Activated naive CD4-positive, alpha-beta T cell treated with anti-CD3 and anti-CD28 coated beads, Interleukin-2, amount 50 U/mL, for 72 hours (primary cell): ENCODE measurements around the gene GSK3A. TPM values are rescaled to one million over a fixed set of nuclear protein-coding genes. Genes with fewer than 3 reads are reported as not detected.
A peak's percentile ranks its signal among the peaks of the same experiment; 100 is the strongest.

ENCODE experiments used
- ATAC-seq, 2 donors: fragments of 150-1000 bp; cut with Tn5 transposase; 2 replicates each; pipeline ENCODE4 v1.10.0; 2021; ENCODE audit warnings: mild to moderate bottlenecking in 2 of 2, moderate library complexity in 2 of 2
- DNase-seq, 2 donors: peaks; one replicate each; pipeline ENCODE4 v3.0.0; 2021 to 2022; ENCODE audit warnings: low spot score in 2 of 2
- H3K27ac Mint-ChIP-seq, 2 donors: one replicate each; pipeline ENCODE4 v1.8.0; 2022; ENCODE audit warnings: mild to moderate bottlenecking in 2 of 2, mixed read lengths in 2 of 2
- H3K36me3 Mint-ChIP-seq, 2 donors: one replicate each; pipeline ENCODE4 v1.8.0; 2022; ENCODE audit warnings: mixed read lengths in 2 of 2
- H3K9me3 Mint-ChIP-seq, 2 donors: one replicate each; pipeline ENCODE4 v1.8.0; 2022; ENCODE audit warnings: mixed read lengths in 2 of 2
- total RNA-seq, 2 donors: library from RNA; stranded (reverse); gene quantifications; one replicate each; pipeline ENCODE4 v1.2.3, GENCODE V29; 2022

The GSK3A gene
- total RNA-seq: 10 to 100 TPM; 38.1 to 39.5 TPM

DNA sequence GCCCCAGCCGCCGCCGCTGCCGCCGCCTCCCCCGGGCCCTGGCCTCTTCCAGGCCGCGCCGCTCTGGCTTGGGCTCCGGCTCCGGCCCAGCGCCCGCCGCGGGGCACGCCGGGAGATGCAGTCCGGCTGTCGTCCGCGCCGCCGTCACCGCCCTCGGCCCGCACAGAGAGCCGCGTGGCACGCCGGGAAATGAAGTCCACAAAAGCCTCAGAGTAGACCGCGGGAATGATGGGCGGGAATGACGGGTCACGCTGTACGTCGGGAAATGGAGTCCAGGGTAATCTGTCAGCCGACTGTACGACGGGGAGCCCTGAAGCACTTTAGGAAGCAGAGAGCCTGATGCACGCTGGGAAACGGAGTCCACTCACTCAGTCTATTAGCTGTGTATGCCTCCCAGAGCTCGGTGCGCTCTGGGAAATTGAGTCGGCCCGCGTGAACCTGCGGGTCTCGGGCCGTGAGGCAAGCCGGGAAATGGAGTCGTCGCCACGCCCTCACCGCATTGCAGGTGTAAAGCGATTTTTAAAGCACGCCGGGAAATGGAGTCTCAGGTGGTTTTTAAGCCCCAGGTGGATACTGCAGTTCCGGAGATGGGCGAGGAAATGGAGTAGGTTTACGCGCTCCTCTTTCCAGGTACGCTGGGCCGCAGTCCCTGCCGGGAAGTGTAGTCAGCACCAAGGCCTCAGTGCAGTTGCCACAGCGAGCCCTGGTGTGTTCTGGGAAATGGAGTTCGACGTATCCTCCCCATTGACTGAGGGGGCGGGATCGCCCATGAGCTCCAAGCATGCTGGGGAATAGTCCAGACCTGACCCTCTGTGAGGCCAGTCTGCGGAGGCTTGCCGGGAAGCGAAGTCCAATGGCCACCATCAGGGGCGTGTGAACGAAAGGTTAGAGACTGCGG is at the start of gene GSK3A:
Gene GSK3A (minus strand): TSS at position 91 of the 898 bp plus-strand sequence. CDS start 137 bp downstream, outside the sequence.
- Mint-ChIP-seq H3K27ac (peak within 1 kb of the TSS; percentile 93 to 99), H3K36me3 (peaks cover 15 to 27% of the 10 kb centered on the region in 2 donors), H3K9me3 (no peaks in the 10 kb centered on the region)
- DNase-seq (peak; percentile 93 to 94), ATAC-seq (peak; percentile 75 to 82)

GRCh38 chr19:42291435-42291810 is 49.0 kb upstream of the GSK3A start:
- H3K36me3 Mint-ChIP-seq: peaks cover 0 to 5% of the 10 kb centered on the region in 2 donors
- DNase-seq: no peak

DNA sequence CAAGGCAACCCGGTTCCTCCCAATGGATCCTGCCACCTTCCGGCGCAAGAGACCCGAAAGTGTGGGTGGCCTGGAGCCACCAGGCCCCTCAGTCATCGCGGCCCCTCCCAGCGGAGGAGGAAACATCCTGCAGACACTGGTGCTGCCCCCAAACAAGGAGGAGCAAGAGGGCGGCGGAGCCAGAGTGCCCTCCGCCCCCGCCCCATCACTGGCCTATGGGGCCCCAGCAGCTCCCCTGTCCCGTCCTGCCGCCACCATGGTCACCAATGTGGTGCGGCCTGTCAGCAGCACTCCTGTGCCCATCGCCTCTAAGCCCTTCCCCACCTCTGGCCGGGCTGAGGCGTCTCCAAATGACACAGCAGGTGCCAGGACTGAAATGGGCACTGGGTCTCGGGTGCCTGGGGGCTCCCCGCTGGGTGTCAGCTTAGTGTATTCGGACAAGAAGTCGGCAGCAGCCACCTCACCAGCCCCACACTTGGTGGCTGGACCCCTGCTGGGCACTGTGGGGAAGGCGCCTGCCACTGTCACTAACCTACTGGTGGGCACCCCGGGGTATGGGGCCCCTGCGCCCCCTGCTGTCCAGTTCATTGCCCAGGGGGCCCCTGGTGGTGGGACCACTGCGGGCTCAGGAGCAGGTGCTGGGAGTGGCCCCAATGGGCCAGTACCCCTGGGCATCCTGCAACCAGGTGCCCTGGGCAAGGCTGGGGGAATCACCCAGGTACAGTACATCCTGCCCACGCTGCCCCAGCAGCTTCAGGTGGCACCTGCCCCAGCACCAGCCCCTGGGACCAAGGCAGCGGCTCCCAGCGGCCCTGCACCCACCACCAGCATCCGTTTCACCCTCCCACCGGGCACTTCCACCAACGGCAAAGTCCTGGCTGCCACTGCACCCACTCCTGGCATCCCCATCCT is 48.4 kb upstream of the GSK3A start:
- H3K9me3 Mint-ChIP-seq: no peaks in the 10 kb centered on the region
- DNase-seq (peak in 1 of 2 donors; percentile 59), ATAC-seq (peak; percentile 27 to 74)
- H3K27ac Mint-ChIP-seq: peak overlapping the region in 1 of 2 donors; percentile 4
- peaks cover 0 to 5% of the 10 kb centered on the region in 2 donors for H3K36me3 Mint-ChIP-seq

More at GRCh38 chr19:42291435-42291810, 49.0 kb upstream of the GSK3A start:
- H3K27ac Mint-ChIP-seq: peak overlapping the region in 1 of 2 donors; percentile 4
- H3K9me3 Mint-ChIP-seq: no peaks in the 10 kb centered on the region
- ATAC-seq: no peak

DNA sequence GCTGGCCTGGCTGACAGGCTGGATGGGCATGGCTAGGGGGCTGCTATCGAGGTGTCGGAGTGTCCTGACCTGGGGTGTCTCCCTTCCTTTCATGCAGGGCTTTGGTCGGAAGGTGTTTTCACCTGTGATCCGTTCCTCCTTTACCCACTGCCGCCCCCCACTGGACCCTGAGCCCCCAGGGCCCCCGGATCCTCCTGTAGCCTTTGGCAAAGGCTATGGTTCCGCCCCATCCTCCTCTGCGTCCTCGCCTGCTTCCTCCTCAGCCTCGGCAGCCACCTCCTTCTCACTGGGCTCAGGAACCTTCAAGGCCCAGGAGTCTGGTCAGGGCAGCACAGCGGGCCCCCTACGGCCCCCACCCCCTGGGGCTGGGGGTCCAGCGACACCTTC is 47.7 kb upstream of the GSK3A start:
- peaks cover under 1 to 5% of the 10 kb centered on the region in 2 donors for H3K36me3 Mint-ChIP-seq
- ATAC-seq: no peak

GRCh38 chr19:42289556-42290041 is 47.2 kb upstream of the GSK3A start:
- Mint-ChIP-seq H3K36me3 (peaks cover 5% of the 10 kb centered on the region in 2 donors), H3K9me3 (no peaks in the 10 kb centered on the region), H3K27ac (no peak overlapping the region)
- no peak for DNase-seq
- no peak for ATAC-seq

More for the DNA sequence above, 47.7 kb upstream of the GSK3A start:
- no peaks in the 10 kb centered on the region for H3K9me3 Mint-ChIP-seq
- no peak for DNase-seq
- no peak overlapping the region for H3K27ac Mint-ChIP-seq

GRCh38 chr19:42288881-42289555 is 46.6 kb upstream of the GSK3A start:
- Mint-ChIP-seq H3K27ac (no peak overlapping the region), H3K9me3 (no peaks in the 10 kb centered on the region), H3K36me3 (peaks cover 5% of the 10 kb centered on the region in 2 donors)
- DNase-seq (no peak), ATAC-seq (no peak)

DNA sequence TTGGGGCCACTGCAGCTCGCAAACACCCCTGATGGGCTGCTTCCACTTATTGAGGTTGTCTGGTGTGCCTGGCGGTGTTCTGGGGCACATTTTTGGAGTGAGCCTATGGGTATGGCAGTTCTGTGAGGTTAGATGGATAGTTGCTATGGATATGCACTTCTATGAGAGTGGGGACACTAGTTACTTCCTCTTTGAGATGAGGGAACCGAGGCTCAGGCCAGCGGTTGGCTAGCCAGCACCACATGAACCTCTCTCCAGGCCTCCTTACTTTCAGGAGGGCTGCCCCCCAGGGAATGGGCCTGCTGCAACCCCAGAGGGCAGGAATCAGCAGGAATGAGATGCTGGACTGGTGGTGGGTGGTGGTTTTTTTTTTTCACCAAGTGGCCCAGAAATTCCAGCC is 46.0 kb upstream of the GSK3A start:
- Mint-ChIP-seq H3K27ac (no peak overlapping the region), H3K9me3 (no peaks in the 10 kb centered on the region)

DNA sequence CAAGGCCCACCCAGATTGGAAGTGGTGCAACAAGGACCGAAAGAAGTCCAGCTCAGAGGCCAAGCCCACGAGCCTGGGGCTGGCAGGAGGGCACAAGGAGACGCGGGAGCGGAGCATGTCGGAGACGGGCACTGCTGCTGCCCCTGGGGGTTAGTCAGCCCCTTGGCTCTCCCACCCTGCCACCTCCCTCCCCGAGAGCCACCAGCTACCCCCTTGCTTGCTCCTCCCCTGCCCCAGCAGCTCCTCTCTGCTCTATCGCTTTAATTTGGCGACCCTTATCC is 45.4 kb upstream of the GSK3A start:
- Mint-ChIP-seq H3K9me3 (no peaks in the 10 kb centered on the region), H3K27ac (no peak overlapping the region), H3K36me3 (peaks cover 0 to 5% of the 10 kb centered on the region in 2 donors)
- ATAC-seq: no peak
- no peak for DNase-seq

More for the DNA sequence above, 46.0 kb upstream of the GSK3A start:
- H3K36me3 Mint-ChIP-seq: peaks cover 3 to 5% of the 10 kb centered on the region in 2 donors
- DNase-seq (no peak), ATAC-seq (no peak)

DNA sequence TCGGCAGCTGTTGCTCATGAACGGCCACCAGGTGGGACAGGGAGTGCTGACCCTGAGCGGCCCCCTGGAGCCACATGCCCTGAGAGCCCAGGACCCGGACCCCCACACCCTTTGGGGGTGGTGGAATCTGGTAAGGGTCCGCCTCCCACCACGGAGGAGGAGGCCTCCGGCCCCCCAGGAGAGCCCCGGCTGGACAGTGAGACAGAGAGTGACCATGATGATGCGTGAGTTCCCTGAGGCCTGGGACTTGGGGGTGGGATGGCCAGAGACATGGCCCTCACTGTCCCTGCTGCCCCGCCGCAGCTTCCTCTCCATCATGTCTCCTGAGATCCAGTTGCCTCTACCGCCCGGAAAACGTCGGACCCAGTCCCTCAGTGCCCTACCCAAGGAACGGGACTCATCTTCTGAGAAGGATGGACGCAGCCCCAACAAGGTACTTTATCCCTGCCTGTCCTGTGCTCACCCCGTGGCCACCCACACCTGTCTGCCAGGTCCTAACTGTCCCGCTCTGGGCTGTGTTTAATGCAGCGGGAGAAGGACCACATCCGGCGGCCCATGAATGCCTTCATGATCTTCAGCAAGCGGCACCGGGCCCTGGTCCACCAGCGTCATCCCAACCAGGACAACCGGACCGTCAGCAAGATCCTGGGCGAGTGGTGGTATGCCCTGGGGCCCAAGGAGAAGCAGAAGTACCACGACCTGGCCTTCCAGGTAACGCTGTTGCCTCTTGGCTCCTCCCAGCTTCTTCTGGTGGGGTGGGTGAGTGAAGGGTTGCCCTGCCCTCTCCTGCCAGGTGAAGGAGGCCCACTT is 44.8 kb upstream of the GSK3A start:
- DNase-seq (no peak), ATAC-seq (no peak)
- no peak overlapping the region for H3K27ac Mint-ChIP-seq
- peaks cover 0 to 5% of the 10 kb centered on the region in 2 donors for H3K36me3 Mint-ChIP-seq
- no peaks in the 10 kb centered on the region for H3K9me3 Mint-ChIP-seq

GRCh38 chr19:42286349-42287016 is 44.1 kb upstream of the GSK3A start:
- no peak for DNase-seq
- H3K9me3 Mint-ChIP-seq: no peaks in the 10 kb centered on the region
- peaks cover 0 to 5% of the 10 kb centered on the region in 2 donors for H3K36me3 Mint-ChIP-seq
- peak overlapping the region; percentile 33 to 88 for H3K27ac Mint-ChIP-seq
- no peak for ATAC-seq

DNA sequence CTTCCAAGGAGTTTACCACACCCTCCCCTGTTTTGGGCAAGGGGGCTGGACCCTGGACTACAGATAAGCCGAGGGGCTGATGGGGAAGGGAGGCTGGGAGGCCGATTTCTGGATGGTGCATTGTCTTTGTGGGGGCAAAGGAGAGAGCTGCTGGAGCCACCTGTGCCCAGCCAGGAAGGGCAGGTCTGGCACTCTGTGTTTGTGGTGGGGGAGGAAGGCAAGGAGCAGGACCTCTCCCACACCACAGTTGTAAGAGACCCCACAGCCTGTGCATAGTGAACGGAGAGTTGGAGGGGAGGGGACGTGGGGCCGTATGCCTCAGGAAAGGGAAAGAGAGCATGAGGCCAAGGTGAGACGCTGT is 43.6 kb upstream of the GSK3A start:
- Mint-ChIP-seq H3K27ac (peak overlapping the region; percentile 33 to 88), H3K9me3 (no peaks in the 10 kb centered on the region), H3K36me3 (peaks cover 0 to 5% of the 10 kb centered on the region in 2 donors)
- ATAC-seq: no peak
- DNase-seq: no peak

GRCh38 chr19:42285541-42285941 is 43.1 kb upstream of the GSK3A start:
- DNase-seq (no peak), ATAC-seq (no peak)
- H3K9me3 Mint-ChIP-seq: no peaks in the 10 kb centered on the region
- peak overlapping the region; percentile 83 to 86 for H3K27ac Mint-ChIP-seq
- H3K36me3 Mint-ChIP-seq: peaks cover 0 to 5% of the 10 kb centered on the region in 2 donors

DNA sequence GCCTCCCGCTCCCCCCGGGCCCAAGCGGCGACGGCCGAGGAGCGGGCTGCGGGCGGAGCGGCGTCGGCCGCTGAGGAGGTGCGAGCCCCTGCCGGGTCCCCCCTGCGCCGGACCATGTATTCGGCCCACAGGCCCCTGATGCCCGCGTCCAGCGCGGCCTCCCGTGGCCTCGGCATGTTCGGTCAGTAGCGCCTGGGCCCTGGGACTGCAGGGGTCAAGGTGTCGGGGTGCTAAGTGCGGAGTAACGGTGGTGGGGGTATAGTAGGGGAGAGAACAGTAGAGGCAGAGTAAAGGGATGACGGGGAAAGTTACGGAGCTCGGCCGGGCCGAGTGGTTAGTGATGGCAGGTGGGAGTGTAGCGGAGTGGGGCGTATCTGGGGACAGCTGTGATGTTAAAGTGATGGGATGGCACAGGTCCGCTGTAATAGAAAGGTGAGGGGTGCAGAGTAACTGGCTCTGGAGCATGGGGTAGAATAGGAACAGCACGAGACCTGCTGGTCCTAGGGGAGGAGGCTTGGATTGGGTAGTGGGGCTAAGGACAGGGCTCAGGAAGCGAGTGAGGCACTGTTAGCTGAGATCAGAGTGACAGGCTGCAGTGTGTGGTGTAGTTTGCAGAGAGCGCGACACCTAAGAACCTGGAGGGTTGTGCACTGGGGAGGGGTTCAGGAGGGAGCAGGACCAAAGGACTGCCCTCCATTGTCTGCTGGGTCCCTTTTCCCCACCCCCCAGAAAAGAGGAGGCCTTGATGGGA is 42.4 kb upstream of the GSK3A start:
- H3K27ac Mint-ChIP-seq: peak overlapping the region; percentile 83 to 95
- no peak for DNase-seq
- peaks cover 0 to 5% of the 10 kb centered on the region in 2 donors for H3K36me3 Mint-ChIP-seq
- no peak for ATAC-seq
- no peaks in the 10 kb centered on the region for H3K9me3 Mint-ChIP-seq

- Mint-ChIP-seq H3K36me3 (peaks cover 0 to 12% of the 10 kb centered on the region in 2 donors), H3K9me3 (no peaks in the 10 kb centered on the region), H3K27ac (no peak overlapping the region)
- DNase-seq (peak; percentile 83 to 87), ATAC-seq (peak; percentile 22 to 34)
Measured at GRCh38 chr19:42284066-42284501, 41.7 kb upstream of the GSK3A start.
